ENCODE data around the gene TMEM208.

Gene TMEM208

GRCh38 chr16:67237396-67238277 lies 10.7 kb downstream of the TMEM208 start:
- H3K4me3 ChIP-seq (ENCODE audit: low read depth, low read length) = no peak overlapping the region
- TF ChIP-seq CTCF (IDR thresholded peaks at IDR 0.05; ENCODE audit: borderline replicate concordance, insufficient read depth, low read depth, low read length) = no peak

GRCh38 chr16:67238278-67238575 lies 11.3 kb downstream of the TMEM208 start:
- no peak for TF ChIP-seq CTCF (IDR thresholded peaks at IDR 0.05; ENCODE audit: borderline replicate concordance, insufficient read depth, low read depth, low read length)
- H3K4me3 ChIP-seq (ENCODE audit: low read depth, low read length) = no peak overlapping the region

- no peak for TF ChIP-seq CTCF (IDR thresholded peaks at IDR 0.05; ENCODE audit: borderline replicate concordance, insufficient read depth, low read depth, low read length)
Observed at GRCh38 chr16:67238806-67239470, 12.0 kb downstream of the TMEM208 start.

GRCh38 chr16:67240506-67240905 lies 13.6 kb downstream of the TMEM208 start:
- no peak for TF ChIP-seq CTCF (IDR thresholded peaks at IDR 0.05; ENCODE audit: borderline replicate concordance, insufficient read depth, low read depth, low read length)
- no peak overlapping the region for H3K4me3 ChIP-seq (ENCODE audit: low read depth, low read length)

More at GRCh38 chr16:67238806-67239470, 12.0 kb downstream of the TMEM208 start:
- H3K4me3 ChIP-seq (ENCODE audit: low read depth, low read length) = no peak overlapping the region

- TF ChIP-seq CTCF (IDR thresholded peaks at IDR 0.05; ENCODE audit: borderline replicate concordance, insufficient read depth, low read depth, low read length) = no peak
- no peak overlapping the region for H3K4me3 ChIP-seq (ENCODE audit: low read depth, low read length)
Observed at GRCh38 chr16:67241008-67241900, 14.3 kb downstream of the TMEM208 start.

- TF ChIP-seq CTCF (IDR thresholded peaks at IDR 0.05; ENCODE audit: borderline replicate concordance, insufficient read depth, low read depth, low read length) = no peak
- no peak overlapping the region for H3K4me3 ChIP-seq (ENCODE audit: low read depth, low read length)
Observed at GRCh38 chr16:67242138-67242730, 15.3 kb downstream of the TMEM208 start.
